Fibroblast of villous mesenchyme (primary cell): ENCODE results near the gene TBC1D20. TPM values are rescaled to one million over a fixed set of nuclear protein-coding genes. Genes with fewer than 3 reads are reported as not detected.
"Not testable (repeated sequence)": the region's sequence is repeated elsewhere in the genome, so short reads cannot be mapped to it uniquely, and the experiment has no call there.

ENCODE experiments used
- DNase-seq: peaks from one replicate; pipeline ENCODE4 v3.0.0-alpha.2; 2010; ENCODE audit warnings: low read depth
- H3K4me3 ChIP-seq: 2 replicates; pipeline ENCODE4 v1.5.1; 2011; ENCODE audit warnings: low read depth, mild to moderate bottlenecking, low read length
- CTCF ChIP-seq: IDR thresholded peaks from 2 replicates; pipeline ENCODE4 v1.5.1; 2012; ENCODE audit warnings: low read depth, mild to moderate bottlenecking, low read length; ENCODE audit not compliant: insufficient read depth
- total RNA-seq: library from RNA; depleted of rRNA; stranded (reverse); fragments of >200 nt; gene quantifications from 2 replicates; pipeline ENCODE4 v1.2.3, GENCODE V29; 2012

The TBC1D20 gene
- total RNA-seq, 1 donor: 42.3 TPM

GRCh38 chr20:481167-481566 is 18.8 kb upstream of the TBC1D20 start:
- no peak for TF ChIP-seq CTCF
- no peak for DNase-seq
- H3K4me3 ChIP-seq: no peak overlapping the region

GRCh38 chr20:480044-480443 is 17.7 kb upstream of the TBC1D20 start:
- DNase-seq: no peak
- no peak overlapping the region for H3K4me3 ChIP-seq
- no peak for TF ChIP-seq CTCF

GRCh38 chr20:479487-479886 is 17.2 kb upstream of the TBC1D20 start:
- H3K4me3 ChIP-seq: no peak overlapping the region
- TF ChIP-seq CTCF: no peak
- DNase-seq: no peak

- DNase-seq: peak; percentile 79
- peak; percentile 58 for TF ChIP-seq CTCF
- H3K4me3 ChIP-seq: no peak overlapping the region
Measured at GRCh38 chr20:478949-479429, 16.7 kb upstream of the TBC1D20 start.

GRCh38 chr20:478010-478948 is 15.9 kb upstream of the TBC1D20 start:
- H3K4me3 ChIP-seq: no peak overlapping the region
- peak; percentile 69 for DNase-seq
- no peak for TF ChIP-seq CTCF

- not testable (repeated sequence) for H3K4me3 ChIP-seq, DNase-seq
Measured at GRCh38 chr20:476561-477249, 14.4 kb upstream of the TBC1D20 start.
